ENCODE results near the gene PSMB7.

Gene PSMB7

DNA sequence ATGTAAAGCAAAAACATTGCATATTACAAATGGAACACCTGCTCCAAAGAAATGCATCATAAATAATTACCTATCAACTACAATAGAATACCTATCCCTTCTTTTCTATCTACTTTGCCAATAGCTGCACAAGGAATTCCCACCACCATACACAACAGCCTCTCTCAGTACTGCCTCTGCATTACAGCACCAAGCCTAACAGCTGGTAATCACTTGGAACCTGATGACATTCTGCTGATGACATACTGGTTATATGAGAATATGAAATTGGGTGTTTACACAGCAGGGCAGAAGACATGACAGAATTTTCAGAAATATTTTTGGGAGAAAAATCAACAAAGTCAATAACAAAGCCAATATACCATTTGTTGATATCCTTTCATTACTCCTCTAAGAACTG is 43.2 kb downstream of the PSMB7 start:
- TF ChIP-seq, protein P1, sequence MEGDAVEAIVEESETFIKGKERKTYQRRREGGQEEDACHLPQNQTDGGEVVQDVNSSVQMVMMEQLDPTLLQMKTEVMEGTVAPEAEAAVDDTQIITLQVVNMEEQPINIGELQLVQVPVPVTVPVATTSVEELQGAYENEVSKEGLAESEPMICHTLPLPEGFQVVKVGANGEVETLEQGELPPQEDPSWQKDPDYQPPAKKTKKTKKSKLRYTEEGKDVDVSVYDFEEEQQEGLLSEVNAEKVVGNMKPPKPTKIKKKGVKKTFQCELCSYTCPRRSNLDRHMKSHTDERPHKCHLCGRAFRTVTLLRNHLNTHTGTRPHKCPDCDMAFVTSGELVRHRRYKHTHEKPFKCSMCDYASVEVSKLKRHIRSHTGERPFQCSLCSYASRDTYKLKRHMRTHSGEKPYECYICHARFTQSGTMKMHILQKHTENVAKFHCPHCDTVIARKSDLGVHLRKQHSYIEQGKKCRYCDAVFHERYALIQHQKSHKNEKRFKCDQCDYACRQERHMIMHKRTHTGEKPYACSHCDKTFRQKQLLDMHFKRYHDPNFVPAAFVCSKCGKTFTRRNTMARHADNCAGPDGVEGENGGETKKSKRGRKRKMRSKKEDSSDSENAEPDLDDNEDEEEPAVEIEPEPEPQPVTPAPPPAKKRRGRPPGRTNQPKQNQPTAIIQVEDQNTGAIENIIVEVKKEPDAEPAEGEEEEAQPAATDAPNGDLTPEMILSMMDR (IDR thresholded peaks at IDR 0.05; ENCODE audit: control extremely low read depth, extremely low read depth, low read depth, missing control alignments): no peak
- CTCF ChIA-PET: interaction anchor here (1.3 kb wide), 1 partner anchor 9 kb away, joined by 3 read pairs; no protein-coding TSS in a partner anchor
- DNase-seq (ENCODE audit: extremely low spot score): no peak
- POLR2A ChIA-PET: no interaction called here

DNA sequence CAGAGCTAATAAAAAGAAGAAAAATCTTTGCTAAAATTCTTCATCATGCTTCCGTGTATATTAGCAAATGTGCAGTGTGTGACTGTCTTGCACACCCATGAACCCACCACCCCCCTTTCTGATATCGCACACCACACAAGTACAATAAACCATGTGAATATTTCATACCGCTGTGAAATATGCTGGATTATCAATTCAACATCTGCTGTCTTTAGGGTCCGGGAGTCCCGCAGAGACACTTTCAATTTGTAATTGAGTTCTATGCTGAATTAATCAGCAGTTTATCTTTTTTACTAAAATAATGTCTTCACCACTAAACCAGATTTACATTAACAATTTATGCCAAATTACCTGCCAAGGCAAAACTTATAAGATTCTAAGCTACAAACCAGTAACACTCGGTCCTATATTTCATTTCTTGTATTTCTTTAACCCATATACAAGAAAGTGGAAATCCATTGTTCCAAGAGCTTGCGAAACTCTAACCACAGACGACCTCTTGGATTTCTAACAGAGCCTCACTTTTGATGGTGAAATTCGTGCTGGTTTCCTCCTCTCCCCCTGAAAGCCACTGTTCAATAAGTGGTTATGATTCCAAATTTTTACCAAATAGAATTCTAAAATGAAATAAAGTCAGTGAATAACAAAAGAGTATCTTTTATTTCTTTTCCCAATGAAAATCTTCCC is 44.2 kb downstream of the PSMB7 start:
- ChIA-PET POLR2A (no interaction called here), CTCF (interaction anchor here (1.0 to 1.6 kb wide), 3 partner anchors 9 to 244 kb away, joined by 3 to 6 read pairs (median 5); no protein-coding TSS in a partner anchor)
- TF ChIP-seq, protein P1 (IDR thresholded peaks at IDR 0.05; ENCODE audit: control extremely low read depth, extremely low read depth, low read depth, missing control alignments): no peak
- DNase-seq (ENCODE audit: extremely low spot score): no peak

DNA sequence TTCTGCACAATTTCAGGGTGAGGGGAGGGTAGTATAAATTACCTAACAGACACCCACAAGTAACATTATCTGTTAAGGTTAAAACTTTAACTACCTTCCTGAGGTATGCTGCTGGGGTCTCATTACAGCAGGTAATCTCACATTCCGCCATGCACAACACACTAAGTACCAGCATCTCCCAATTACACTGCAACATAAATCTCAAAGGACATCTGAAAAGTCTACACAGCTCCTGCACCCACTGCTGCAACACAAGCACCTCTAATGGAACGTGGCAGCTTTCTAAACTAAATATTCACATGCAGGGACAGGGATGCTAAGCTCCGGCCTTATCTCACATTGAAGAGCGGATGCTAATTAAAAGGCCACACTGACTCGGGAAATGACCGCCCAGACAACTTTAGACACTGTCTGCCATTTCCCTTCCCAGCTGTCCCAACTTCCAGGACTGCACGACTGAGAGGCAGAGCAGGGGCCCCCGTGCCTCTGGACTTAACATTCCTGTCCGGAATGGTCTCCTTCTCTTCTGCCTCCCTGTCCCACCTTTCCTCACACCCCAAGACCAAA is 45.9 kb downstream of the PSMB7 start:
- ChIA-PET CTCF (no interaction called here), POLR2A (no interaction called here)
- TF ChIP-seq, protein P1 (IDR thresholded peaks at IDR 0.05; ENCODE audit: control extremely low read depth, extremely low read depth, low read depth, missing control alignments): no peak
- DNase-seq (ENCODE audit: extremely low spot score): no peak

DNA sequence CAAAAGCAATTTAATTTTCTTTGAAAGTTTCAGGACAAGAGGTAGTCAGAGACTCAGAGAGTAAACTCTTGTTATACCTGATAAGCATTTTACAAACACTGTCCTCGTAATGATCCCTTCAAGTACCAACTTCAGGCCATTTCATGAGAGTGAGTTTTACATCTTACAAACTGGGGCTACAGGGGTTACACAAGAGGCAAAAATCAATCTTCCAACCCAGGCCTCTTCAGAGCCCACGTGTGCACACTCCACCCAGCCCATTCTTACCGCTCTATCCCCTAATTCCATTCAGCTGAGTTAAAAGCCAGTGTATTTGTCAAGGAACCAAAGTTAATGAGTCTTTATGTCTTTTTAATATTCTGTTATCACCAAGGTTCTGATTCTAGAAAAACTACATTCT is 46.5 kb downstream of the PSMB7 start:
- DNase-seq (ENCODE audit: extremely low spot score): no peak
- CTCF ChIA-PET: no interaction called here

DNA sequence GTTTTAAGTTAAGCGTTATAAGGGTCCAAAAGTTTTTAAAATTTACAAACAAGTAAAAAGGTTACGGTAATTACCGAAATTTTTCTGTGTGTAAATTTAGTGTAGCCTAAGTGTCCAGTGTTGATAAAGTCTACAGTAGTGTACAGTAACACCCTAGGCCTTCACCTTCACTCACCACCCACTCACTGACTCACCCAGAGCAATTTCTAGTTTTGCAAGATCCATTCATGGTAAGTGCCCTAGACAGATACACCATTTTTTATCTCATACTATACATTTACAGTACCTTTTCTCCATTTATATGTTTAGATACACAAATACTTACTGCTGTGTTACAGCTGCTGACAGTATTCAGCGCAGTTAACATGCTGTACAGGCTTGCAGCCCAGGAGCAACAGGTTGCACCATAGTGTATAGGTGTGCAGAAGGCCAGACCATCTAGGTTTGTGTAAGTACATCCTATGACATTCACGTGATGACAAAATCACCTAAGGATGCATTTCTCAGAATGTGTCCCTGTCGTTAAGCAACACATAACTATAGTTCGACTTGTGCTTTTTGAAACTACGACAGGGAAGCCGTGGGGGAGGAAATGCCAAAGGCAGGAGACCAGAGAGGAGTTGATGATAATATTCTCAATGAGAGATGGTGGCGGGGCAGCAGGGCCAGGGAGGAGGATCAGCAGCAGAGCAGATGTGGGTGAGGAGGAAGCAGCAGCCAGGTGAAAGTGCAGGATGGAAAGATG is 48.6 kb downstream of the PSMB7 start:
- TF ChIP-seq, protein P1 (IDR thresholded peaks at IDR 0.05; ENCODE audit: control extremely low read depth, extremely low read depth, low read depth, missing control alignments): no peak
- no peak for DNase-seq (ENCODE audit: extremely low spot score)
- CTCF ChIA-PET: interaction anchor here (1.1 to 1.3 kb wide), 2 partner anchors 9 to 20 kb away, joined by 3 read pairs; no protein-coding TSS in a partner anchor
- POLR2A ChIA-PET: no interaction called here

More for the DNA sequence above, 46.5 kb downstream of the PSMB7 start:
- TF ChIP-seq, protein P1 (IDR thresholded peaks at IDR 0.05; ENCODE audit: control extremely low read depth, extremely low read depth, low read depth, missing control alignments): no peak
- POLR2A ChIA-PET: no interaction called here

DNA sequence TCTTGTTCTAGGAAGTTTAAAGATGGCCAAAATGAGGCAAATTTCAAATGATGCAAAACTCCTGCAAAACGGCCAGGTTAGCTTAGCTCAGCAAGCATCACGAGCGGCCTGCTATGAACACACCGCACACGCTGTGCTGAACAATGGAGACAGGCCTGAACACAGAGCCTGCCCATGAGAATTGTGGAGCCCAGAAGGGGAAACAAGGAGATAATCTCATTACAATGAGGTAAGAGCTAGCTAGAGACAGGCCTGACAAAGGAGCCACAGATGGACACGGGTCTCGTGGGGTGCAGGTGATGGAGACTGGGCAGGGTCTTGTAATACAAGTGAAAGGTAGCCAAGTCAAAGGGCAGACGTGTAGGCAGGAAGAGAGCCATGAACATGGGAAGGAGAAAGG is 50.2 kb downstream of the PSMB7 start:
- DNase-seq (ENCODE audit: extremely low spot score): no peak
- TF ChIP-seq, protein P1 (IDR thresholded peaks at IDR 0.05; ENCODE audit: control extremely low read depth, extremely low read depth, low read depth, missing control alignments): no peak
- CTCF ChIA-PET: interaction anchor here (1.3 kb wide), 1 partner anchor 11 kb away, joined by 3 read pairs; no protein-coding TSS in a partner anchor
- POLR2A ChIA-PET: no interaction called here

All from GM10248 (cell line).